IMR-90 (cell line): ENCODE data around the gene COL5A3. TPM values are rescaled to one million over a fixed set of nuclear protein-coding genes. Genes with fewer than 3 reads are reported as not detected.
"Not testable (repeated sequence)": the region's sequence is repeated elsewhere in the genome, so short reads cannot be mapped to it uniquely, and the experiment has no call there.

Experiments used
- ATAC-seq: fragments of 200-7000 bp; cut with Tn5 transposase; 2 replicates; pipeline ENCODE4 v1.9.1; 2020; ENCODE audit warnings: low read depth, mild to moderate bottlenecking, moderate library complexity
- BruUV-seq: library from RNA; stranded (reverse); fragments of 400-500 nt; replicated peaks from 2 replicates; lab custom pipeline; 2021; lab: Mats Ljungman, UMichigan
- CTCF ChIA-PET: fragments of 300-600 bp; formaldehyde crosslinking; extraction: SDS; loops from one replicate; lab custom pipeline; 2021; ENCODE audit warnings: antibody characterized with exemption; lab: Yijun Ruan, JAX
- POLR2A ChIA-PET: fragments of 300-600 bp; sonication (Branson Sonifier 250); formaldehyde crosslinking; loops from one replicate; lab custom pipeline; 2022; ENCODE audit warnings: antibody characterized with exemption; ENCODE audit not compliant: unreplicated experiment; lab: Charles Lee
- DNase-seq: peaks from one replicate; pipeline ENCODE4 v3.0.0; 2013
- H2AFZ ChIP-seq: replicated peaks from 2 replicates; pipeline ENCODE3; 2013; ENCODE audit warnings: low read length, mild to moderate bottlenecking; ENCODE audit not compliant: poor library complexity
- H2AK5ac ChIP-seq: 2 replicates; pipeline ENCODE4 v1.6.1; 2013; ENCODE audit warnings: low read depth, low read length, inconsistent platforms
- H2AK9ac ChIP-seq: replicated peaks from 2 replicates; pipeline ENCODE3; 2013; ENCODE audit warnings: mild to moderate bottlenecking, low read depth, low read length, moderate library complexity; ENCODE audit not compliant: poor library complexity
- H2BK120ac ChIP-seq: 2 replicates; pipeline ENCODE4 v1.6.1; 2013; ENCODE audit warnings: low read depth, low read length, inconsistent platforms
- H2BK15ac ChIP-seq: 3 replicates; pipeline ENCODE4 v1.6.1; 2013; ENCODE audit warnings: low read depth, low read length, inconsistent platforms
- H2BK20ac ChIP-seq: 2 replicates; pipeline ENCODE4 v1.6.1; 2013; ENCODE audit warnings: low read depth, mild to moderate bottlenecking, inconsistent platforms, low read length, moderate library complexity
- H2BK5ac ChIP-seq: 2 replicates; pipeline ENCODE4 v1.6.1; 2013; ENCODE audit warnings: mild to moderate bottlenecking, low read depth, low read length, inconsistent platforms; ENCODE audit not compliant: poor library complexity, severe bottlenecking
- H3K14ac ChIP-seq: replicated peaks from 2 replicates; pipeline ENCODE4 v1.6.1; 2013; ENCODE audit warnings: low read depth, low read length, inconsistent platforms
- H3K18ac ChIP-seq: 2 replicates; pipeline ENCODE4 v1.6.1; 2013; ENCODE audit warnings: low read depth, low read length, control low read depth
- H3K23ac ChIP-seq: 2 replicates; pipeline ENCODE4 v1.6.1; 2013; ENCODE audit warnings: low read depth, low read length, inconsistent platforms
- H3K27ac ChIP-seq: 2 replicates; pipeline ENCODE4 v1.5.1; 2013; ENCODE audit warnings: mild to moderate bottlenecking, control low read depth, low read length; ENCODE audit not compliant: insufficient read depth
- H3K27me3 ChIP-seq: 2 replicates; pipeline ENCODE4 v1.6.1; 2013; ENCODE audit warnings: low read length; ENCODE audit not compliant: control insufficient read depth, insufficient read depth
- H3K36me3 ChIP-seq: 2 replicates; pipeline ENCODE4 v1.6.1; 2013; ENCODE audit warnings: low read length, mixed read lengths; ENCODE audit not compliant: control insufficient read depth, insufficient read depth
- H3K4ac ChIP-seq: 2 replicates; pipeline ENCODE4 v1.6.1; 2013; ENCODE audit warnings: low read depth, low read length, inconsistent platforms
- H3K4me1 ChIP-seq: 2 replicates; pipeline ENCODE4 v1.6.1; 2013; ENCODE audit warnings: low read length, mixed read lengths; ENCODE audit not compliant: control insufficient read depth, insufficient read depth
- H3K4me2 ChIP-seq: 2 replicates; pipeline ENCODE4 v1.6.1; 2013; ENCODE audit warnings: low read depth, mild to moderate bottlenecking, control low read depth, low read length, moderate library complexity
- H3K4me3 ChIP-seq: 2 replicates; pipeline ENCODE4 v1.5.1; 2013; ENCODE audit warnings: low read depth, mild to moderate bottlenecking, control low read depth, low read length, moderate library complexity; ENCODE audit not compliant: insufficient read depth
- H3K56ac ChIP-seq: 2 replicates; pipeline ENCODE4 v1.6.1; 2013; ENCODE audit warnings: low read length, inconsistent platforms; ENCODE audit not compliant: insufficient read depth; ENCODE audit errors: extremely low read depth
- H3K79me1 ChIP-seq, 2 experiments: 2 replicates each; pipeline ENCODE4 v1.6.1; 2013; ENCODE audit warnings: low read length in 2 of 2, inconsistent platforms in 1 of 2, low read depth in 1 of 2
- H3K9ac ChIP-seq: 2 replicates; pipeline ENCODE4 v1.6.1; 2013; ENCODE audit warnings: low read depth, low read length, control low read depth
- H3K9me1 ChIP-seq: 2 replicates; pipeline ENCODE4 v1.6.1; 2013; ENCODE audit warnings: low read length, inconsistent platforms; ENCODE audit not compliant: insufficient read depth
- H3K9me3 ChIP-seq: 2 replicates; pipeline ENCODE4 v1.6.1; 2013; ENCODE audit warnings: low read length; ENCODE audit not compliant: control insufficient read depth, insufficient read depth
- H4K20me1 ChIP-seq: 2 replicates; pipeline ENCODE4 v1.6.1; 2013; ENCODE audit warnings: low read length, inconsistent platforms; ENCODE audit not compliant: insufficient read depth
- H4K5ac ChIP-seq: 2 replicates; pipeline ENCODE4 v1.6.1; 2013; ENCODE audit warnings: mild to moderate bottlenecking, low read depth, low read length, control low read depth
- H4K8ac ChIP-seq, 2 experiments: 2 replicates each; pipeline ENCODE4 v1.6.1; 2013; ENCODE audit warnings: low read depth in 2 of 2, low read length in 2 of 2, control low read depth in 1 of 2, inconsistent platforms in 1 of 2
- H4K91ac ChIP-seq: 2 replicates; pipeline ENCODE4 v1.6.1; 2013; ENCODE audit warnings: low read depth, low read length, inconsistent platforms; ENCODE audit not compliant: insufficient read depth
- NFE2L2 ChIP-seq: fragments of 150-350 bp; IDR thresholded peaks from 2 replicates; pipeline ENCODE4 v1.6.1; 2016; ENCODE audit warnings: low read depth, mild to moderate bottlenecking, low read length
- POLR2A ChIP-seq: IDR thresholded peaks from 2 replicates; pipeline ENCODE4 v1.6.1; 2012; ENCODE audit warnings: mild to moderate bottlenecking, low read depth, low read length
- WGBS, 2 experiments: methylation state at CpG; one replicate each; pipeline versions ENCODE4 v1.1.5 to v1.1.7; 2013; ENCODE audit warnings: missing lambda C conversion rate in 2 of 2; ENCODE audit not compliant: insufficient read length in 1 of 2; ENCODE audit errors: extremely low coverage in 2 of 2; 5-methylcytosine and 5-hydroxymethylcytosine counted together
- dilution Hi-C: fragments of 300-500 bp; cut with HindIII; formaldehyde crosslinking; loops from one replicate; pipeline ENCODE4 v1.14.3; 2018; ENCODE audit warnings: low sequenced_read_pairs; ENCODE audit not compliant: unreplicated experiment
- in situ Hi-C: fragments of 300-500 bp; cut with MboI; formaldehyde crosslinking; loops from 3 replicates; pipeline ENCODE4 v1.14.3; 2019; ENCODE audit warnings: low sequenced_read_pairs, inconsistent platforms, mixed read lengths
- intact Hi-C: fragments of 100-400 bp; cut with micrococcal nuclease; formaldehyde crosslinking; loops from 2 replicates; pipeline ENCODE4 v1.10.0; 2022
- polyA plus RNA-seq, 3 experiments: library from polyadenylated mRNA; depleted of rRNA; stranded (reverse); fragments of >200 nt; gene quantifications; 2 replicates each; pipeline ENCODE4 v1.2.3, GENCODE V29; 2012; ENCODE audit warnings: low replicate concordance in 1 of 3
- total RNA-seq: library from RNA; depleted of rRNA; stranded (reverse); fragments of >200 nt; gene quantifications from 2 replicates; pipeline ENCODE4 v1.2.3, GENCODE V29; 2012

The COL5A3 gene
- total and polyA plus RNA-seq, 2 of the 4 experiments (the other 2 are of a cell fraction), result 0.54 to 1.5 TPM

GRCh38 chr19:9947441-9947840 is 62.9 kb downstream of the COL5A3 start:
- H3K4me2 ChIP-seq, result no peak overlapping the region
- H3K9me1 ChIP-seq, result peaks cover 7% of the 10 kb centered on the region; the same call in 1 of the 2 replicates
- no peaks in the 10 kb centered on the region; a peak in 1 of 4 replicates for H3K79me1 ChIP-seq
- H3K9me3 ChIP-seq, result no peaks in the 10 kb centered on the region
- H3K4me3 ChIP-seq, result no peak overlapping the region
- dilution Hi-C loops (no loop called here), intact Hi-C loops (no loop called here), in situ Hi-C loops (loop anchor here (10.0 kb wide), 1 partner anchor 297 kb away; no protein-coding TSS in a partner anchor)
- peak overlapping the region; percentile 24 for H2AK9ac ChIP-seq
- peak overlapping the region; percentile 77 for H2BK120ac ChIP-seq
- no peak overlapping the region; a peak in 1 of 4 replicates for H4K8ac ChIP-seq
- no peak overlapping the region for H3K27ac ChIP-seq
- H2BK15ac ChIP-seq, result peak overlapping the region; percentile 74; the same call in 1 of the 3 replicates
- no CpG with 5 or more reads among the region's 4 CpGs for WGBS, 2 experiments
- H3K36me3 ChIP-seq, result no peaks in the 10 kb centered on the region
- peak overlapping the region; percentile 14 for H3K4ac ChIP-seq
- H4K20me1 ChIP-seq, result no peaks in the 10 kb centered on the region
- no peak overlapping the region for H3K56ac ChIP-seq
- H2BK5ac ChIP-seq, result no peak overlapping the region
- no TSS peak for BruUV-seq
- ChIA-PET CTCF (interaction anchor here (1.0 kb wide), 1 partner anchor 80 kb away, joined by 3 read pairs; no protein-coding TSS in a partner anchor), POLR2A (no interaction called here)
- H4K5ac ChIP-seq, result no peak overlapping the region
- H3K23ac ChIP-seq, result no peak overlapping the region
- peak overlapping the region; percentile 36; the same call in 1 of the 2 replicates for H3K18ac ChIP-seq
- no peak for TF ChIP-seq POLR2A
- no peak for TF ChIP-seq NFE2L2
- DNase-seq, result no peak
- no peaks in the 10 kb centered on the region for H3K27me3 ChIP-seq
- H4K91ac ChIP-seq, result peak overlapping the region; percentile 41; the same call in 1 of the 2 replicates
- H3K14ac ChIP-seq, result peak overlapping the region; percentile 2; the same call in 1 of the 2 replicates
- H2AFZ ChIP-seq, result no peak overlapping the region
- H3K4me1 ChIP-seq, result peaks cover 10% of the 10 kb centered on the region; the same call in 1 of the 2 replicates
- ATAC-seq, result no peak
- no peak overlapping the region for H3K9ac ChIP-seq
- H2AK5ac ChIP-seq, result peak overlapping the region; percentile 70; the same call in 1 of the 2 replicates
- peak overlapping the region; percentile 87; the same call in 1 of the 2 replicates for H2BK20ac ChIP-seq

GRCh38 chr19:9946528-9947125 is 63.7 kb downstream of the COL5A3 start:
- Histone ChIP-seq H2BK15ac (peak overlapping the region; percentile 15; the same call in 1 of the 3 replicates), H2AK5ac (peak overlapping the region; percentile 92), H4K8ac (peak overlapping the region; percentile 27 to 55; a peak in 2 of 4 replicates), H3K27ac (peak overlapping the region; percentile 49; the same call in 1 of the 2 replicates), H3K4ac (peak overlapping the region; percentile 84), H2BK5ac (peak overlapping the region; percentile 27), H3K14ac (peak overlapping the region; percentile 77), H3K18ac (peak overlapping the region; percentile 42; the same call in 1 of the 2 replicates), H2BK20ac (peak overlapping the region; percentile 93), H4K91ac (peak overlapping the region; percentile 27), H2BK120ac (peak overlapping the region; percentile 71), H3K23ac (peak overlapping the region; percentile 58)
- H3K9ac ChIP-seq, H3K4me3 ChIP-seq, H3K79me1 ChIP-seq, H3K27me3 ChIP-seq, H4K5ac ChIP-seq, BruUV-seq, H3K4me1 ChIP-seq, H2AFZ ChIP-seq, dilution Hi-C loops, H3K56ac ChIP-seq, H3K36me3 ChIP-seq, H3K9me1 ChIP-seq, intact Hi-C loops, H2AK9ac ChIP-seq, ATAC-seq, DNase-seq, H3K9me3 ChIP-seq, H4K20me1 ChIP-seq, H3K4me2 ChIP-seq: not testable (repeated sequence)
- POLR2A ChIA-PET, result interaction anchor here (0.6 kb wide), 2 partner anchors 132 to 274 kb away, joined by 3 to 9 read pairs; no protein-coding TSS in a partner anchor
- in situ Hi-C loops, result loop anchor here (10.0 kb wide), 1 partner anchor 298 kb away; no protein-coding TSS in a partner anchor
- WGBS, 2 experiments, result no CpG with 5 or more reads among the region's 7 CpGs
- CTCF ChIA-PET, result interaction anchor here (1.0 to 2.1 kb wide), 2 partner anchors 54 to 81 kb away, joined by 3 to 9 read pairs; no protein-coding TSS in a partner anchor
